Loucy (cell line): Measurements from ENCODE around the gene MITF.

Experiments used
- H2AFZ ChIP-seq: fragments of 200-600 bp; sonication (generic); 2 replicates; pipeline ENCODE4 v1.6.0; 2016; ENCODE audit warnings: antibody characterized with exemption, mild to moderate bottlenecking, low read length, moderate library complexity
- H3F3A ChIP-seq: fragments of 200-600 bp; 2 replicates; pipeline ENCODE4 v1.6.0; 2016; ENCODE audit warnings: antibody characterized with exemption, low read depth, mild to moderate bottlenecking
- H3K27me3 ChIP-seq: fragments of 200-600 bp; sonication (generic); 2 replicates; pipeline ENCODE4 v1.6.1; 2014; ENCODE audit warnings: low read length, mild to moderate bottlenecking; ENCODE audit not compliant: insufficient read depth, poor library complexity, severe bottlenecking
- H3K36me3 ChIP-seq: fragments of 200-600 bp; sonication (generic); 2 replicates; pipeline ENCODE4 v1.6.1; 2016; ENCODE audit warnings: low read length; ENCODE audit not compliant: insufficient read depth
- H3K4me1 ChIP-seq: fragments of 200-600 bp; sonication (generic); 2 replicates; pipeline ENCODE4 v1.5.1; 2014; ENCODE audit warnings: low read length, mild to moderate bottlenecking; ENCODE audit not compliant: insufficient read depth, poor library complexity, severe bottlenecking
- H3K4me2 ChIP-seq: fragments of 200-600 bp; sonication (generic); 2 replicates; pipeline ENCODE4 v1.6.0; 2014; ENCODE audit warnings: antibody characterized with exemption, low read length, low read depth, mild to moderate bottlenecking; ENCODE audit not compliant: poor library complexity, severe bottlenecking
- H3K4me3 ChIP-seq: fragments of 200-600 bp; sonication (generic); 2 replicates; pipeline ENCODE4 v1.5.1; 2014; ENCODE audit warnings: low read length, mild to moderate bottlenecking, mixed read lengths; ENCODE audit not compliant: poor library complexity, severe bottlenecking
- H3K79me2 ChIP-seq: fragments of 200-600 bp; sonication (generic); 2 replicates; pipeline ENCODE4 v1.6.1; 2014; ENCODE audit warnings: low read length; ENCODE audit not compliant: insufficient read depth
- H3K9ac ChIP-seq: fragments of 200-600 bp; sonication (generic); 2 replicates; pipeline ENCODE4 v1.6.0; 2014; ENCODE audit warnings: mild to moderate bottlenecking, low read depth, low read length, moderate library complexity; ENCODE audit not compliant: poor library complexity, severe bottlenecking
- H3K9me2 ChIP-seq: fragments of 200-600 bp; sonication (generic); replicated peaks from 2 replicates; pipeline ENCODE4 v1.6.1; 2016; ENCODE audit warnings: low read depth, low read length, mixed read lengths
- H3K9me3 ChIP-seq: fragments of 200-600 bp; sonication (generic); 2 replicates; pipeline ENCODE4 v1.6.1; 2014; ENCODE audit warnings: mild to moderate bottlenecking, antibody characterized with exemption, low read length, low read depth; ENCODE audit not compliant: insufficient read depth
- H4K20me1 ChIP-seq: fragments of 200-600 bp; sonication (generic); 2 replicates; pipeline ENCODE4 v1.6.0; 2014; ENCODE audit warnings: antibody characterized with exemption, low read length, mild to moderate bottlenecking; ENCODE audit not compliant: insufficient read depth, poor library complexity, severe bottlenecking
- EZH2phosphoT487 ChIP-seq: fragments of 200-600 bp; IDR thresholded peaks from 2 replicates; pipeline ENCODE4 v1.6.1; 2018; ENCODE audit warnings: antibody characterized with exemption, mild to moderate bottlenecking, moderate library complexity, borderline replicate concordance
- TF ChIP-seq, protein P1 (sequence below): fragments of 200-600 bp; sonication (generic); conservative IDR thresholded peaks from 2 replicates; pipeline ENCODE4 v1.5.1; 2014; ENCODE audit warnings: mild to moderate bottlenecking, antibody characterized with exemption, low read length

MITF gene

GRCh38 chr3:69892706-69893105 lies 153.4 kb downstream of the MITF start:
- no peak overlapping the region for H3K4me3 ChIP-seq

DNA sequence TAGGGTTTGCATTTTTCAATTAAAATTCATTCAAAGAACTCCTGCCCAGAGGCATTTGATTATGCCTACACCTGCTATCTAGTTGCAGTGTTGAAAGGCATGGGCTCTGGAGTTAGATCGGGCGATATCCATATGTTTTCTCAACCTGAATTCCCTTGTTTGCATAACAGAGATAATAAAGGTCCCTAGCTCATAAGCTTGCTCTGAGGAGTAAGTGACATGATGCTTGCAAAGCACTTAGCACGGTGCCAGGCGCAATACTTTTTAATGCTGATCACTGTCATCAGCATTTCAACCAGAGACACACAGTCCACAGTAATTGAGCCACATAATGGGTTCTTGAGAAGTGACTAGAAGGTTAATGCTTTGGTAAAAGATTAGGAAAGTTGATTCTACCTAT lies 154.0 kb downstream of the MITF start:
- H3F3A ChIP-seq = no peaks in the 10 kb centered on the region
- H3K9ac ChIP-seq = no peak overlapping the region
- TF ChIP-seq, protein P1, sequence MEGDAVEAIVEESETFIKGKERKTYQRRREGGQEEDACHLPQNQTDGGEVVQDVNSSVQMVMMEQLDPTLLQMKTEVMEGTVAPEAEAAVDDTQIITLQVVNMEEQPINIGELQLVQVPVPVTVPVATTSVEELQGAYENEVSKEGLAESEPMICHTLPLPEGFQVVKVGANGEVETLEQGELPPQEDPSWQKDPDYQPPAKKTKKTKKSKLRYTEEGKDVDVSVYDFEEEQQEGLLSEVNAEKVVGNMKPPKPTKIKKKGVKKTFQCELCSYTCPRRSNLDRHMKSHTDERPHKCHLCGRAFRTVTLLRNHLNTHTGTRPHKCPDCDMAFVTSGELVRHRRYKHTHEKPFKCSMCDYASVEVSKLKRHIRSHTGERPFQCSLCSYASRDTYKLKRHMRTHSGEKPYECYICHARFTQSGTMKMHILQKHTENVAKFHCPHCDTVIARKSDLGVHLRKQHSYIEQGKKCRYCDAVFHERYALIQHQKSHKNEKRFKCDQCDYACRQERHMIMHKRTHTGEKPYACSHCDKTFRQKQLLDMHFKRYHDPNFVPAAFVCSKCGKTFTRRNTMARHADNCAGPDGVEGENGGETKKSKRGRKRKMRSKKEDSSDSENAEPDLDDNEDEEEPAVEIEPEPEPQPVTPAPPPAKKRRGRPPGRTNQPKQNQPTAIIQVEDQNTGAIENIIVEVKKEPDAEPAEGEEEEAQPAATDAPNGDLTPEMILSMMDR = no peak
- no peak for TF ChIP-seq EZH2phosphoT487
- H3K9me2 ChIP-seq = no peaks in the 10 kb centered on the region
- no peaks in the 10 kb centered on the region for H3K4me1 ChIP-seq
- no peaks in the 10 kb centered on the region for H4K20me1 ChIP-seq
- no peak overlapping the region for H3K4me3 ChIP-seq
- no peaks in the 10 kb centered on the region for H3K79me2 ChIP-seq
- H3K36me3 ChIP-seq = no peaks in the 10 kb centered on the region
- no peaks in the 10 kb centered on the region for H3K9me3 ChIP-seq
- no peak overlapping the region for H2AFZ ChIP-seq
- H3K4me2 ChIP-seq = no peak overlapping the region
- H3K27me3 ChIP-seq = no peaks in the 10 kb centered on the region

More at GRCh38 chr3:69892706-69893105, 153.4 kb downstream of the MITF start:
- Histone ChIP-seq H3K27me3 (no peaks in the 10 kb centered on the region), H3K4me1 (no peaks in the 10 kb centered on the region), H3F3A (no peaks in the 10 kb centered on the region), H3K4me2 (no peak overlapping the region), H3K36me3 (no peaks in the 10 kb centered on the region), H3K9me2 (no peaks in the 10 kb centered on the region), H2AFZ (no peak overlapping the region), H3K9me3 (no peaks in the 10 kb centered on the region), H3K79me2 (no peaks in the 10 kb centered on the region), H4K20me1 (no peaks in the 10 kb centered on the region), H3K9ac (no peak overlapping the region)
- no peak for TF ChIP-seq EZH2phosphoT487
- TF ChIP-seq, protein P1 = no peak

- Histone ChIP-seq H3K79me2 (no peaks in the 10 kb centered on the region), H3K9me2 (no peaks in the 10 kb centered on the region), H4K20me1 (no peaks in the 10 kb centered on the region), H3K9me3 (no peaks in the 10 kb centered on the region), H2AFZ (no peak overlapping the region), H3K27me3 (no peaks in the 10 kb centered on the region), H3K9ac (no peak overlapping the region), H3K4me1 (no peaks in the 10 kb centered on the region), H3K4me3 (no peak overlapping the region), H3F3A (no peaks in the 10 kb centered on the region), H3K36me3 (no peaks in the 10 kb centered on the region), H3K4me2 (no peak overlapping the region)
- TF ChIP-seq, protein P1 = no peak
- TF ChIP-seq EZH2phosphoT487 = no peak
These were observed 156.8 kb downstream of the MITF start for GRCh38 chr3:69896095-69896494.
